Activated CD4-positive, alpha-beta T cell treated with anti-CD3 and anti-CD28 coated beads, Interleukin-2, amount 10 ng/mL, durations not matched to agents 7 days and 5 days (primary cell): ENCODE measurements around the gene THOC3. TPM values are rescaled to one million over a fixed set of nuclear protein-coding genes. Genes with fewer than 3 reads are reported as not detected.
"Not testable (repeated sequence)": the region's sequence is repeated elsewhere in the genome, so short reads cannot be mapped to it uniquely, and the experiment has no call there.

ENCODE experiments used
- CTCF ChIA-PET: fragments of 350-600 bp; sonication (Branson Sonifier 250); formaldehyde crosslinking; loops from one replicate; lab custom pipeline; 2021; ENCODE audit warnings: antibody characterized with exemption; lab: Charles Lee
- POLR2A ChIA-PET: fragments of 350-600 bp; sonication (Branson Sonifier 250); formaldehyde crosslinking; loops from one replicate; lab custom pipeline; 2021; ENCODE audit warnings: antibody characterized with exemption; lab: Charles Lee
- DNase-seq: peaks from one replicate; pipeline ENCODE4 v3.0.0-alpha.2; 2020
- H3K27ac Mint-ChIP-seq: one replicate; pipeline ENCODE4 v1.8.0; 2021; ENCODE audit warnings: mild to moderate bottlenecking, moderate library complexity, mixed read lengths
- H3K27me3 Mint-ChIP-seq: one replicate; pipeline ENCODE4 v1.8.0; 2021; ENCODE audit warnings: mixed read lengths
- H3K36me3 Mint-ChIP-seq: one replicate; pipeline ENCODE4 v1.8.0; 2021; ENCODE audit warnings: low read depth, mixed read lengths
- H3K4me1 Mint-ChIP-seq: one replicate; pipeline ENCODE4 v1.8.0; 2021; ENCODE audit warnings: mixed read lengths
- H3K4me3 Mint-ChIP-seq: one replicate; pipeline ENCODE4 v1.8.0; 2021; ENCODE audit warnings: mild to moderate bottlenecking, moderate library complexity, mixed read lengths
- H3K9me3 Mint-ChIP-seq: one replicate; pipeline ENCODE4 v1.8.0; 2021; ENCODE audit warnings: mixed read lengths
- total RNA-seq, 2 experiments: library from RNA; stranded (reverse); gene quantifications; one replicate each; pipeline ENCODE4 v1.2.3, GENCODE V29; 2021

The THOC3 gene
- total RNA-seq = 10 to 100 TPM; 58.4 to 61.6 TPM

GRCh38 chr5:175967471-175968372 lies at the start of gene THOC3:
Gene THOC3, minus strand, starts transcription at chr5:175968315. Its CDS starts 107 bp downstream, at chr5:175968208.
- H3K4me1 Mint-ChIP-seq, H3K27me3 Mint-ChIP-seq, H3K36me3 Mint-ChIP-seq, CTCF ChIA-PET, H3K9me3 Mint-ChIP-seq, POLR2A ChIA-PET: not testable (repeated sequence)
- Mint-ChIP-seq H3K4me3 (peak within 1 kb of the TSS; percentile 78), H3K27ac (peak within 1 kb of the TSS; percentile 77)
- peak; percentile 66 for DNase-seq

- H3K27ac Mint-ChIP-seq, H3K4me1 Mint-ChIP-seq, CTCF ChIA-PET, H3K27me3 Mint-ChIP-seq, H3K4me3 Mint-ChIP-seq, H3K9me3 Mint-ChIP-seq, DNase-seq, H3K36me3 Mint-ChIP-seq, POLR2A ChIA-PET: not testable (repeated sequence)
Observed at GRCh38 chr5:176017324-176017723, 49.2 kb upstream of the THOC3 start.

- POLR2A ChIA-PET, DNase-seq, H3K27ac Mint-ChIP-seq, H3K27me3 Mint-ChIP-seq, H3K4me3 Mint-ChIP-seq, H3K36me3 Mint-ChIP-seq, H3K4me1 Mint-ChIP-seq, CTCF ChIA-PET, H3K9me3 Mint-ChIP-seq: not testable (repeated sequence)
Observed at GRCh38 chr5:176014360-176014759, 46.2 kb upstream of the THOC3 start.

GRCh38 chr5:176011088-176011487 lies 43.0 kb upstream of the THOC3 start:
- POLR2A ChIA-PET, CTCF ChIA-PET, H3K36me3 Mint-ChIP-seq: not testable (repeated sequence)

GRCh38 chr5:176010202-176010601 lies 42.1 kb upstream of the THOC3 start:
- H3K4me3 Mint-ChIP-seq, H3K27ac Mint-ChIP-seq, H3K36me3 Mint-ChIP-seq, DNase-seq, H3K27me3 Mint-ChIP-seq, CTCF ChIA-PET, H3K9me3 Mint-ChIP-seq, POLR2A ChIA-PET: not testable (repeated sequence)
- peaks cover 11% of the 10 kb centered on the region for H3K4me1 Mint-ChIP-seq

More at GRCh38 chr5:176011088-176011487, 43.0 kb upstream of the THOC3 start:
- not testable (repeated sequence) for H3K4me3 Mint-ChIP-seq, DNase-seq, H3K27ac Mint-ChIP-seq, H3K27me3 Mint-ChIP-seq, H3K4me1 Mint-ChIP-seq, H3K9me3 Mint-ChIP-seq

GRCh38 chr5:176007220-176007619 lies 39.1 kb upstream of the THOC3 start:
- H3K9me3 Mint-ChIP-seq, H3K4me3 Mint-ChIP-seq, CTCF ChIA-PET, H3K27me3 Mint-ChIP-seq, H3K27ac Mint-ChIP-seq, H3K36me3 Mint-ChIP-seq, DNase-seq, POLR2A ChIA-PET: not testable (repeated sequence)
- peaks cover 11% of the 10 kb centered on the region for H3K4me1 Mint-ChIP-seq

GRCh38 chr5:176006819-176007218 lies 38.7 kb upstream of the THOC3 start:
- H3K4me1 Mint-ChIP-seq = peaks cover 11% of the 10 kb centered on the region
- H3K4me3 Mint-ChIP-seq, DNase-seq, H3K9me3 Mint-ChIP-seq, H3K36me3 Mint-ChIP-seq, H3K27me3 Mint-ChIP-seq, H3K27ac Mint-ChIP-seq, CTCF ChIA-PET, POLR2A ChIA-PET: not testable (repeated sequence)

GRCh38 chr5:175997979-175998378 lies 29.9 kb upstream of the THOC3 start:
- H3K36me3 Mint-ChIP-seq, H3K9me3 Mint-ChIP-seq, H3K4me3 Mint-ChIP-seq, H3K27ac Mint-ChIP-seq, POLR2A ChIA-PET, CTCF ChIA-PET, DNase-seq, H3K27me3 Mint-ChIP-seq, H3K4me1 Mint-ChIP-seq: not testable (repeated sequence)

GRCh38 chr5:175997495-175997894 lies 29.4 kb upstream of the THOC3 start:
- H3K4me1 Mint-ChIP-seq, CTCF ChIA-PET, H3K4me3 Mint-ChIP-seq, H3K9me3 Mint-ChIP-seq, H3K27ac Mint-ChIP-seq, POLR2A ChIA-PET, H3K27me3 Mint-ChIP-seq, DNase-seq, H3K36me3 Mint-ChIP-seq: not testable (repeated sequence)

GRCh38 chr5:175996791-175997190 lies 28.7 kb upstream of the THOC3 start:
- H3K4me1 Mint-ChIP-seq, H3K27ac Mint-ChIP-seq, POLR2A ChIA-PET, H3K36me3 Mint-ChIP-seq, DNase-seq, CTCF ChIA-PET, H3K27me3 Mint-ChIP-seq, H3K9me3 Mint-ChIP-seq, H3K4me3 Mint-ChIP-seq: not testable (repeated sequence)

GRCh38 chr5:175995506-175995905 lies 27.4 kb upstream of the THOC3 start:
- H3K36me3 Mint-ChIP-seq, H3K27me3 Mint-ChIP-seq, H3K9me3 Mint-ChIP-seq, DNase-seq, CTCF ChIA-PET, H3K4me1 Mint-ChIP-seq, H3K27ac Mint-ChIP-seq, POLR2A ChIA-PET, H3K4me3 Mint-ChIP-seq: not testable (repeated sequence)

- H3K9me3 Mint-ChIP-seq, DNase-seq, CTCF ChIA-PET, H3K4me3 Mint-ChIP-seq, H3K4me1 Mint-ChIP-seq, H3K27ac Mint-ChIP-seq, H3K36me3 Mint-ChIP-seq, POLR2A ChIA-PET, H3K27me3 Mint-ChIP-seq: not testable (repeated sequence)
Observed at GRCh38 chr5:175979371-175979995, 11.4 kb upstream of the THOC3 start.

GRCh38 chr5:175968381-175968780 lies 266 bp upstream of the THOC3 start:
- H3K36me3 Mint-ChIP-seq, CTCF ChIA-PET, H3K9me3 Mint-ChIP-seq, POLR2A ChIA-PET, H3K4me1 Mint-ChIP-seq, DNase-seq, H3K27ac Mint-ChIP-seq, H3K27me3 Mint-ChIP-seq: not testable (repeated sequence)
- H3K4me3 Mint-ChIP-seq = peak overlapping the region; percentile 19
